ENCODE measurements around the gene NR3C2.

GRCh38 chr4:148078061-148078460, 364.2 kb downstream of the NR3C2 start:
- TF ChIP-seq YY1 (IDR thresholded peaks at IDR 0.05) (no peak), CTCF (IDR thresholded peaks at IDR 0.05; ENCODE audit: low read depth, low read length, missing input control) (no peak), GABPA (IDR thresholded peaks at IDR 0.05 in 1 of 2, conservative IDR thresholded peaks at IDR 0.05 in 1 of 2) (no peak), REST (IDR thresholded peaks at IDR 0.05) (no peak), HNF4A (conservative IDR thresholded peaks at IDR 0.05) (no peak), ATF3 (IDR thresholded peaks at IDR 0.05) (no peak), MAX (IDR thresholded peaks at IDR 0.05) (no peak)
